Gastrocnemius medialis (tissue), 4 donors: ENCODE results near the gene CYP1A2. TPM values are rescaled to one million over a fixed set of nuclear protein-coding genes. Genes with fewer than 3 reads are reported as not detected.

Experiments
- ATAC-seq, 2 donors: fragments of 150-250 bp; one replicate each; pipeline ENCODE4 v1.9.1; 2016
- DNase-seq, 2 donors: peaks; one replicate each; pipeline ENCODE4 v3.0.0-alpha.2; 2019
- H3K27ac ChIP-seq, 4 donors: fragments of 200-600 bp; sonication (generic); 1 replicate in 1 of 4; 2 replicates in 3 of 4; pipeline ENCODE4 v1.5.1; 2016 to 2018; ENCODE audit warnings: mild to moderate bottlenecking in 2 of 4, moderate library complexity in 1 of 4
- H3K27me3 ChIP-seq, 3 donors: fragments of 200-600 bp; sonication (generic) in 2 of 3; 1 replicate in 1 of 3; 2 replicates in 2 of 3; pipeline versions ENCODE4 v1.5.1 to v1.6.0; 2016 to 2019; ENCODE audit warnings: mild to moderate bottlenecking in 1 of 3, moderate library complexity in 1 of 3
- H3K36me3 ChIP-seq, 2 donors: fragments of 200-600 bp; sonication (generic) in 1 of 2; one replicate each; pipeline ENCODE4 v1.5.1; 2017 to 2018
- H3K4me1 ChIP-seq, 2 donors: fragments of 200-600 bp; sonication (generic) in 1 of 2; one replicate each; pipeline ENCODE4 v1.5.1; 2016 to 2017; ENCODE audit warnings: mild to moderate bottlenecking in 2 of 2
- H3K4me3 ChIP-seq, 4 donors: fragments of 200-600 bp; sonication (generic) in 3 of 4; 1 replicate in 1 of 4; 2 replicates in 3 of 4; pipeline ENCODE4 v1.5.1; 2016 to 2019; ENCODE audit warnings: mild to moderate bottlenecking in 2 of 4
- H3K9me3 ChIP-seq, 3 donors: fragments of 200-600 bp; sonication (generic) in 2 of 3; 1 replicate in 1 of 3; 2 replicates in 2 of 3; pipeline ENCODE4 v1.5.1; 2016 to 2019
- POLR2A ChIP-seq, 2 donors: fragments of 450-650 bp; IDR thresholded peaks; one replicate each; pipeline ENCODE4 v1.6.1; 2017; ENCODE audit warnings: antibody characterized with exemption in 2 of 2, mild to moderate bottlenecking in 2 of 2, moderate library complexity in 2 of 2
- in situ Hi-C, 4 donors: fragments of 200-750 bp; cut with MboI; loops; one replicate each; pipeline versions ENCODE4 v1.15.0 to v1.8.0; 2017; ENCODE audit warnings: low sequenced_read_pairs in 4 of 4
- intact Hi-C: fragments of 100-400 bp; cut with DNase I; formaldehyde crosslinking; loops from one replicate; pipeline ENCODE4 v1.15.1; 2023; ENCODE audit warnings: low total_unique reads
- microRNA-seq, 2 donors: library from miRNA; unstranded; fragments of <30 nt; microRNA quantifications; one replicate each; pipeline ENCODE4, GENCODE V29; 2016; ENCODE audit warnings: borderline replicate concordance in 2 of 2
- total RNA-seq, 4 donors: library from RNA; depleted of rRNA; stranded (reverse); fragments of >200 nt; gene quantifications; one replicate each; pipeline versions ENCODE4 v1.1.0 to v1.2.3, GENCODE V29; 2016
- TF ChIP-seq, protein P1 (sequence below), 5 experiments: fragments of 450-650 bp in 3 of 5; fragments of 200-600 bp in 2 of 5; sonication (generic) in 2 of 5; IDR thresholded peaks in 4 of 5; conservative IDR thresholded peaks in 1 of 5; 1 replicate in 4 of 5; 2 replicates in 1 of 5; pipeline ENCODE4 v1.5.1; 2016 to 2019; ENCODE audit warnings: antibody characterized with exemption in 5 of 5, mild to moderate bottlenecking in 3 of 5, moderate library complexity in 3 of 5

The CYP1A2 gene
- total RNA-seq, 4 donors from 2014 or later = not detected

DNA sequence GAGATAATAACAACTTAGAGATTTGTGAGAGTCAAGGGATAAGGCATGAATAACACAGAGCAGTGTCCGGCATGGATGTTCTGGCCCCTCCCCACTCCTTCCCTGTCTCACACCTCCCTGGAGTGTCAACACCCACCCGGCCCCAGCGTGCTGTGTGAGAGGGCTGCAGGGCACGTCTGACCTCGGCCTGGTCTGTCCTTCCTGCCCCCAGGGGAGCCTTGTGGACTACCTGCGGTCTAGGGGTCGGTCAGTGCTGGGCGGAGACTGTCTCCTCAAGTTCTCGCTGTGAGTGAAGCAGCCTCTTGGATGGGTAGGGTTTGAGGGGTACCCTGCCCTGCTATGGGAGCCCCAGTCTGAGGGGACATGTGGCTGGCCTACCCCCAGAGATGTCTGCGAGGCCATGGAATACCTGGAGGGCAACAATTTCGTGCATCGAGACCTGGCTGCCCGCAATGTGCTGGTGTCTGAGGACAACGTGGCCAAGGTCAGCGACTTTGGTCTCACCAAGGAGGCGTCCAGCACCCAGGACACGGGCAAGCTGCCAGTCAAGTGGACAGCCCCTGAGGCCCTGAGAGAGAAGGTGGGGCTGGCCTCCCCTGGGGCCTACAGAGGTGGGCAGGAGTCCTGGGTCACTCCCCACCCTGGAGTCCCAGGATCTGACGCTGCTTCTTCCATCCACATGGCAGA is 52.8 kb downstream of the CYP1A2 start:
- no peak overlapping the region for H3K27ac ChIP-seq
- DNase-seq = no peak
- peaks cover 0 to 13% of the 10 kb centered on the region in 2 donors for H3K36me3 ChIP-seq
- no peak overlapping the region for H3K4me3 ChIP-seq
- no peaks in the 10 kb centered on the region for H3K9me3 ChIP-seq
- in situ Hi-C loops = no loop called here
- H3K27me3 ChIP-seq = no peaks in the 10 kb centered on the region
- ATAC-seq = no peak
- TF ChIP-seq, protein P1, sequence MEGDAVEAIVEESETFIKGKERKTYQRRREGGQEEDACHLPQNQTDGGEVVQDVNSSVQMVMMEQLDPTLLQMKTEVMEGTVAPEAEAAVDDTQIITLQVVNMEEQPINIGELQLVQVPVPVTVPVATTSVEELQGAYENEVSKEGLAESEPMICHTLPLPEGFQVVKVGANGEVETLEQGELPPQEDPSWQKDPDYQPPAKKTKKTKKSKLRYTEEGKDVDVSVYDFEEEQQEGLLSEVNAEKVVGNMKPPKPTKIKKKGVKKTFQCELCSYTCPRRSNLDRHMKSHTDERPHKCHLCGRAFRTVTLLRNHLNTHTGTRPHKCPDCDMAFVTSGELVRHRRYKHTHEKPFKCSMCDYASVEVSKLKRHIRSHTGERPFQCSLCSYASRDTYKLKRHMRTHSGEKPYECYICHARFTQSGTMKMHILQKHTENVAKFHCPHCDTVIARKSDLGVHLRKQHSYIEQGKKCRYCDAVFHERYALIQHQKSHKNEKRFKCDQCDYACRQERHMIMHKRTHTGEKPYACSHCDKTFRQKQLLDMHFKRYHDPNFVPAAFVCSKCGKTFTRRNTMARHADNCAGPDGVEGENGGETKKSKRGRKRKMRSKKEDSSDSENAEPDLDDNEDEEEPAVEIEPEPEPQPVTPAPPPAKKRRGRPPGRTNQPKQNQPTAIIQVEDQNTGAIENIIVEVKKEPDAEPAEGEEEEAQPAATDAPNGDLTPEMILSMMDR (IDR thresholded peaks at IDR 0.05 in 4 of 5, conservative IDR thresholded peaks at IDR 0.05 in 1 of 5) = no peak
- no peak for TF ChIP-seq POLR2A (IDR thresholded peaks at IDR 0.05)
- H3K4me1 ChIP-seq = peaks cover 23 to 24% of the 10 kb centered on the region in 2 donors
- intact Hi-C loops = no loop called here

DNA sequence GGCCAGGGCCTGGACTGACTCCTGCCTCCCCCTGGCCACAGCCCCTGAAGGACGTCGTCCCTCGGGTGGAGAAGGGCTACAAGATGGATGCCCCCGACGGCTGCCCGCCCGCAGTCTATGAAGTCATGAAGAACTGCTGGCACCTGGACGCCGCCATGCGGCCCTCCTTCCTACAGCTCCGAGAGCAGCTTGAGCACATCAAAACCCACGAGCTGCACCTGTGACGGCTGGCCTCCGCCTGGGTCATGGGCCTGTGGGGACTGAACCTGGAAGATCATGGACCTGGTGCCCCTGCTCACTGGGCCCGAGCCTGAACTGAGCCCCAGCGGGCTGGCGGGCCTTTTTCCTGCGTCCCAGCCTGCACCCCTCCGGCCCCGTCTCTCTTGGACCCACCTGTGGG is 53.6 kb downstream of the CYP1A2 start:
- H3K9me3 ChIP-seq = no peaks in the 10 kb centered on the region
- no peaks in the 10 kb centered on the region for H3K27me3 ChIP-seq
- peaks cover 23 to 24% of the 10 kb centered on the region in 2 donors for H3K4me1 ChIP-seq
- H3K4me3 ChIP-seq = no peak overlapping the region
- DNase-seq (no peak), ATAC-seq (no peak)
- H3K27ac ChIP-seq = no peak overlapping the region
- H3K36me3 ChIP-seq = peaks cover 0 to 13% of the 10 kb centered on the region in 2 donors
- no peak for TF ChIP-seq POLR2A (IDR thresholded peaks at IDR 0.05)
- TF ChIP-seq, protein P1 (IDR thresholded peaks at IDR 0.05 in 4 of 5, conservative IDR thresholded peaks at IDR 0.05 in 1 of 5) = no peak
- in situ Hi-C loops = no loop called here
- intact Hi-C loops = no loop called here

DNA sequence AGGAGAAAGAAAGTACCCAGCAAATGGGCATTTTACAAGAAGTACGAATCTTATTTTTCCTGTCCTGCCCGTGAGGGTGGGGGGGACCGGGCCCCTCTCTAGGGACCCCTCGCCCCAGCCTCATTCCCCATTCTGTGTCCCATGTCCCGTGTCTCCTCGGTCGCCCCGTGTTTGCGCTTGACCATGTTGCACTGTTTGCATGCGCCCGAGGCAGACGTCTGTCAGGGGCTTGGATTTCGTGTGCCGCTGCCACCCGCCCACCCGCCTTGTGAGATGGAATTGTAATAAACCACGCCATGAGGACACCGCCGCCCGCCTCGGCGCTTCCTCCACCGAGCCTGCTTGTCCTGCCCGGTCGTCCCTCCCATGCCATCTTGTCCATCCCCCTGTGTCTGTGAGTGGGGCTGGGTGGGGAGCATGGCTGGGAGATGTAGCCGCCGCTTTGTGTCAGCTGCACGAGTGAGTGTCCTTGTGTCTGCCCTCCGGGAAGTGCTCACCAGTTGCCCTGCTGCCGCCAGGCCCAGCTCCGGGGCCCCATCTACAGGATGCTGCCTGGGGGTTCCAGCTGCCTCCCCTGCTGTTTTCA is 54.3 kb downstream of the CYP1A2 start:
- TF ChIP-seq, protein P1 (IDR thresholded peaks at IDR 0.05 in 4 of 5, conservative IDR thresholded peaks at IDR 0.05 in 1 of 5) = no peak
- TF ChIP-seq POLR2A (IDR thresholded peaks at IDR 0.05) = no peak
- DNase-seq (no peak), ATAC-seq (no peak)
- Histone ChIP-seq H3K4me1 (peaks cover 20 to 21% of the 10 kb centered on the region in 2 donors), H3K4me3 (no peak overlapping the region), H3K9me3 (no peaks in the 10 kb centered on the region), H3K27me3 (no peaks in the 10 kb centered on the region), H3K27ac (no peak overlapping the region), H3K36me3 (peaks cover 0 to 13% of the 10 kb centered on the region in 2 donors)
- intact Hi-C loops = no loop called here
- in situ Hi-C loops = no loop called here

DNA sequence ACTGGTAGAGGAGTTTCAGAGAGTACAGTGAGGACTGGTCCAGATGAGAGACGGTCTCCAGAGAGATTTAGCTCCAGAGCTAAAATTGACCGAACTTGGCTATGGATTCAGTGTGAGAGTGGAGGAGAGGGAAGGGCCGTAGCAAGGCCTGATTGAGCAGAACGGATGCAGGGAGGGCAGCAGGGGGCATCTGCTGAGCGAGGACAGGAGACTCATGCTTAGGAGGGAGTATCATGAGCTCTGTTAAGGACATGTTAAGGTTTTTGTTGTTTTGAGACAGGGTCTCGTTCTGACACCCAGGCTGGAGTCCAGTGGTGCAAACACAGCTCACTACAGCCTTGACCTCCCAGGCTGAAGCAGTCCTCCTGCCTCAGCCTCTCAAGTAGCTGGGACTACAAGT is 56.3 kb downstream of the CYP1A2 start:
- intact Hi-C loops = no loop called here
- no peak for TF ChIP-seq POLR2A (IDR thresholded peaks at IDR 0.05)
- TF ChIP-seq, protein P1 (IDR thresholded peaks at IDR 0.05 in 4 of 5, conservative IDR thresholded peaks at IDR 0.05 in 1 of 5) = no peak
- in situ Hi-C loops = no loop called here

More for the DNA sequence above, 56.3 kb downstream of the CYP1A2 start:
- H3K27me3 ChIP-seq = no peaks in the 10 kb centered on the region
- ATAC-seq (no peak), DNase-seq (no peak)
- no peaks in the 10 kb centered on the region for H3K9me3 ChIP-seq
- H3K36me3 ChIP-seq = peaks cover 0 to 13% of the 10 kb centered on the region in 2 donors
- H3K4me3 ChIP-seq = no peak overlapping the region
- no peak overlapping the region for H3K27ac ChIP-seq
- H3K4me1 ChIP-seq = peaks cover under 1 to 11% of the 10 kb centered on the region in 2 donors

Small RNA genes within 50 kb of the gene (microRNA-seq; reads per million reads assigned to microRNA genes)
- 0 reads per million in 2 donors for gene MIR4513

Other genes with a start within 250 kb of the CYP1A2 start
- gene ARID3B, start 207.6 kb upstream of the CYP1A2 start, total RNA-seq = 1 to 10 TPM; 1.8 to 6.7 (median 4.6) TPM
- 100 to 1,000 TPM in 2 of 4 donors, 10 to 100 TPM in 2; 45.4 to 152 (median 105) TPM for gene CLK3, start 133.0 kb upstream of the CYP1A2 start, total RNA-seq
- gene EDC3, start 52.8 kb upstream of the CYP1A2 start, total RNA-seq = 10 to 100 TPM in 3 of 4 donors, 1 to 10 TPM in 1; 7.9 to 19.4 (median 11.6) TPM
- gene CYP1A1, start 23.3 kb upstream of the CYP1A2 start, total RNA-seq = 1 to 10 TPM in 2 of 4 donors, under 1 TPM in 2; 0.41 to 3.0 (median 1.6) TPM
- gene CSK, start 33.2 kb downstream of the CYP1A2 start, total RNA-seq = 10 to 100 TPM in 2 of 4 donors, 1 to 10 TPM in 2; 6.4 to 11.7 (median 10.8) TPM
- gene LMAN1L, start 64.0 kb downstream of the CYP1A2 start, total RNA-seq = not detected
- gene CPLX3, start 77.8 kb downstream of the CYP1A2 start, total RNA-seq = not detected
- 10 to 100 TPM; 39.0 to 56.5 (median 48.1) TPM for gene ULK3, start 94.3 kb downstream of the CYP1A2 start, total RNA-seq
- 100 to 1,000 TPM in 1 of 4 donors, 10 to 100 TPM in 3; 46.3 to 122 (median 74.3) TPM for gene SCAMP2, start 124.5 kb downstream of the CYP1A2 start, total RNA-seq
- 100 to 1,000 TPM in 2 of 4 donors, 10 to 100 TPM in 2; 66.7 to 129 (median 98.5) TPM for gene MPI, start 141.2 kb downstream of the CYP1A2 start, total RNA-seq
- 10 to 100 TPM; 28.2 to 32.9 (median 31.2) TPM for gene FAM219B, start 158.0 kb downstream of the CYP1A2 start, total RNA-seq
- gene COX5A, start 189.2 kb downstream of the CYP1A2 start, total RNA-seq = 100 to 1,000 TPM; 425 to 558 (median 512) TPM
- 1 to 10 TPM; 1.0 to 5.1 (median 1.9) TPM for gene RPP25, start 207.9 kb downstream of the CYP1A2 start, total RNA-seq
- under 1 TPM in 1 of 4 donors, not detected in 3; 0.47 TPM for gene SCAMP5, start 246.7 kb downstream of the CYP1A2 start, total RNA-seq